ENCODE measurements around the gene ELOVL5. TPM values are rescaled to one million over a fixed set of nuclear protein-coding genes. Genes with fewer than 3 reads are reported as not detected.
"Not testable (repeated sequence)": the region's sequence is repeated elsewhere in the genome, so short reads cannot be mapped to it uniquely, and the experiment has no call there.

Gene ELOVL5
- total RNA-seq, 3 donors from 2014 or later: 11.5 to 60.6 (median 27.5) TPM

DNA sequence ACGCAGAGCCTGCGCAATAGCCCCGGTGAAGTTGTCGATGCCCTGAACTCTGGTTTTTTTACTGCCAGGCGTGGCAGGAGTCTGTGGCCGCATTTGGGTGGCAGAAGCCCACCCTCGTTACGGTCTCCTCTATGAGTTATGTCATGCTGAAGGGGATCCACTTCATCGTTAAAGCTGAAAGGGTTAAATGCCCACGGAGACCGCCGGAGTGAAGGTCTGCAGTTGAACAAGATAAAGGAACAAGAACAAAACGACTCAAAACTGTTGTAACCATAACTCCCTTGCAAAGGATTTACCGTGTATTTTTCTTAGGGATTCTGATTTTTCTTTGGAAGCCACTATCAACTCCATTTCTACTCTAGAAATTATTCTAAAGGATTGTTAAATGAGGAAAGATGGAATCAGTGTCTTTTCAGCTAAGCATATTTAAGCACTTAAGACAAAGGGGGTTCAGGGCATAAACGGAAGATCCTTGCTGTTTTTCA, 501 bp upstream of the ELOVL5 start:
- no peak for ATAC-seq
- no peak for DNase-seq
- no peaks in the 10 kb centered on the region for H3K9me3 ChIP-seq
- no peak for TF ChIP-seq CTCF (IDR thresholded peaks at IDR 0.05)
- no peaks in the 10 kb centered on the region for H3K36me3 ChIP-seq (ENCODE audit: low read depth)
- peak overlapping the region; percentile 69 for H3K4me3 ChIP-seq
- H3K4me1 ChIP-seq (ENCODE audit: low read depth): no peaks in the 10 kb centered on the region
- intact Hi-C loops (cut with DNase I, micrococcal nuclease): no loop called here

GRCh38 chr6:53347921-53348370, 804 bp downstream of the ELOVL5 start:
- H3K4me3 ChIP-seq: peak overlapping the region; percentile 69
- peak; percentile 60 to 79 (median 77) for DNase-seq
- H3K4me1 ChIP-seq (ENCODE audit: low read depth): no peaks in the 10 kb centered on the region
- no peak for TF ChIP-seq CTCF (IDR thresholded peaks at IDR 0.05)
- ATAC-seq: peak; percentile 60
- H3K36me3 ChIP-seq (ENCODE audit: low read depth): no peaks in the 10 kb centered on the region
- H3K9me3 ChIP-seq: no peaks in the 10 kb centered on the region
- intact Hi-C loops (cut with DNase I, micrococcal nuclease): no loop called here

- H3K4me1 ChIP-seq (ENCODE audit: low read depth): no peaks in the 10 kb centered on the region
- no peaks in the 10 kb centered on the region for H3K9me3 ChIP-seq
- H3K36me3 ChIP-seq (ENCODE audit: low read depth): no peaks in the 10 kb centered on the region
- no peak for TF ChIP-seq CTCF (IDR thresholded peaks at IDR 0.05)
- intact Hi-C loops (cut with DNase I, micrococcal nuclease): no loop called here
- H3K4me3 ChIP-seq: peak overlapping the region; percentile 69
- DNase-seq (no peak), ATAC-seq (peak; percentile 14)
These were observed 1.4 kb downstream of the ELOVL5 start for GRCh38 chr6:53347250-53347920.

- H3K9me3 ChIP-seq; ATAC-seq; intact Hi-C loops (cut with DNase I, micrococcal nuclease); DNase-seq; H3K36me3 ChIP-seq (ENCODE audit: low read depth); H3K4me1 ChIP-seq (ENCODE audit: low read depth); H3K4me3 ChIP-seq: not testable (repeated sequence)
These were observed 2.7 kb downstream of the ELOVL5 start for GRCh38 chr6:53346049-53346448.

GRCh38 chr6:53344969-53345368, 3.8 kb downstream of the ELOVL5 start:
- no peak for DNase-seq

More at GRCh38 chr6:53344969-53345368, 3.8 kb downstream of the ELOVL5 start:
- TF ChIP-seq CTCF (IDR thresholded peaks at IDR 0.05): no peak
- no peak for ATAC-seq
- intact Hi-C loops (cut with DNase I, micrococcal nuclease): no loop called here
- Histone ChIP-seq H3K9me3 (no peaks in the 10 kb centered on the region), H3K4me1 (ENCODE audit: low read depth) (no peaks in the 10 kb centered on the region), H3K4me3 (no peak overlapping the region), H3K36me3 (ENCODE audit: low read depth) (no peaks in the 10 kb centered on the region)

All from mucosa of descending colon (tissue), 3 donors.